Stimulated activated CD4-positive, alpha-beta T cell treated with anti-CD3 and anti-CD28 coated beads, Interleukin-12 subunit alpha, Interleukin-12 subunit beta, amount 100 ng/mL, for 48 hours (primary cell): ENCODE results near the gene ZNF451.

Experiments
- DNase-seq, 3 donors: peaks; one replicate each; pipeline ENCODE4 v3.0.0-alpha.2; 2020; ENCODE audit warnings: low read depth in 2 of 3, low spot score in 1 of 3

The ZNF451 gene

DNA sequence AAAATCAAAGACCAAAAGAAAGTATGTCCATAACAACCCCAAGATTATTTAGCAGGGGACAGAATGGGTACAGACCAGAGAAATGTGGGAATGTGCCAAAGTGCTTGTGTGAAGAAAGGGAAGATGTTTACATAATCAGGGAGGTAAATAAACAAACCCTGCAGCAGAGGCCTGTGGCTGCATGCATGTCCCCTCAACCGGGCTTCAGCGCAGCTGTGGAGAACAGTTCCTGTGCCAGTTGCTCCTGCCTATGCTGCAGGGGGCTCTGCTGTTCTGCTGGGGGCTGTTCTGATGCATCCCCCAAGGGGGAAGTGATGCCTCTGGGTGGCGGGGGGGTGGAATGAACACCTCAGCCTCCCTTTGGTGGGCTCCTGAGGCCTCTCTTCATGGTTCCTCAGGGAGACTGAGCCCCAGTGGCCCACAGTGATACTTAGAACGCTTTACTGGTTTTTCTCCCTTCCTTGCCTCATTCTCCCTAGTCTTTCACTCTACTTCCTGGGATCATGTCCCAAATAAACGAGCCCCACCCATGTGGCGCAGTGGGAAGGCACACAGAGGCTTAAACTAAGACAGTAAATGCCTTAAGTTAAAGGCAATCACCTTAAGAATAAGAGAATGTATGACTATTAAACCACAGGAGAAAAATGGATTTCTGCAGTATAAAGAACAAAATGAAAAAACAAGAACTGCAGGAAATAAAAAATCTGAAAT is 109.1 kb downstream of the ZNF451 start:
- DNase-seq, result no peak

DNA sequence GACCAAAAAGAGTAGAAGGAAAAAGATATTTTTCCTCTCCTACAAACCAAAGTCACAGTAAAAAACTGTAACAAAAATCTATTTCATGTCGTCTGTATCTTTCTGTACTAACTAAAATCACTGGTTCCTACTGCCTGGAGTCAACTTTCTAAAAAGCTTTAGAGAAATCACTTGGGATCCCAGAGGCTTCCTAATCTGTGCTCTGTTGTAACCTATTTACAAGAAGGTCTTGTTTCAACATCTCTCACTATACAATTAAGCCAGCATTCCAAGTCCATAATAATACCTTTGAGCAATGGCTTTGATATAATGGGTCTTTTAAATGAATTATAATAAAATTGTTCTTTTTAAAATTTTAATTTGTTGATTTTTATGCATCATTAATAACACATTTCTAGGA is 111.7 kb downstream of the ZNF451 start:
- DNase-seq, result no peak

DNA sequence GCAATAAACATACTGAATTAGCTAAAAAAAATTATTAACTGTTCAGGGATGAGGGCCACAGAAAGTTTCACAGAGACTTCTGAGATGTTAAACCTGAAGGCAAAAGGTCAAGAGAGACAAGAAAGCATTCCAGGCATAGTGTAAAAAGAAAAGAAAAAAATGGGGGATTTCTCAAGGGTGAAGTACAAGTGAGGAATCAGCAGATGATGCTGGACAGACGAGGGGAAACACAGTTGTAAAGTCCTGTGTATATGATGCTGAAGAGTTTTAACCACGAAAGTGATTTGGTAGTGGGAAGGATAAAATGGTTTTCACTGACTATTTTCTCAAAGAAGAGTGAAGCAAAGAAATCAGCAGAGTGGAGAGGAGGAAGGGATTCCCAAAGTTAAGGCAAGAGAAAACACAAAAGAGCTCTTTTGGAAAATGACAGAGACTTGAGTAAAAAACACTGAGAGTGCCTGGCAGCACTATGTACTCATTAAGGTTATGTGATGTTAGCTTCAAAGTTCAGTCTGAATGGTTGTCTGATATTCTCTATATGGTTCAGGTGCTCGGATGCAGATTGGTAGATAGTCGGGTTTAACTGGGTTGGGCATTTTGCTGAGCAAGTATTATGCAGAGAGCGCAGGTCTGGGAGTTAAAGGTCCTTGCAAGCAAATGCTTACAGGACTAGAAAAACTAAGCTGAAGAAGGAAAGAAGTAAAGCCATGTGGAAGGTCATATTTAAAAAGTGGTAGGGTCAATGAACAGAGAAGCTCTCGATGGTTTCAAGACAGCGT is 115.8 kb downstream of the ZNF451 start:
- no peak for DNase-seq

DNA sequence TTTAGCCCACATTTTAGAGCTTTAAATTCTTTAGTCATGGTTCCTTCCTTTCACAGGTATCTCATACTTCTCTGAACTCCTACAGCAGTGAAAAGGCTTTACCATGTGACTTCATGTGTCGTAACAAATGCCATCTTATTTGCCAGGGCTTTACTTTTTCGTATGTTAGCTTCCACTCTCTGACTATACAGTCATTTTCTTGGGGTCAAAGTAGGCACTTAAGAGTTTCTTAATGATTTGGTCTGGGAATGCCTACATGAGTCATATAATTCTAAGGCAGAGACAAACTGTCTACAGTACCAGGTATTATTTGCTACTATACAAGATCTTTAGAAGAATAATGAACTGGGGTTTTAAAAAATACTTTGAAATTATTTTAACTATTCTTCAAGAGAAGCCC is 117.2 kb downstream of the ZNF451 start:
- DNase-seq, result no peak

DNA sequence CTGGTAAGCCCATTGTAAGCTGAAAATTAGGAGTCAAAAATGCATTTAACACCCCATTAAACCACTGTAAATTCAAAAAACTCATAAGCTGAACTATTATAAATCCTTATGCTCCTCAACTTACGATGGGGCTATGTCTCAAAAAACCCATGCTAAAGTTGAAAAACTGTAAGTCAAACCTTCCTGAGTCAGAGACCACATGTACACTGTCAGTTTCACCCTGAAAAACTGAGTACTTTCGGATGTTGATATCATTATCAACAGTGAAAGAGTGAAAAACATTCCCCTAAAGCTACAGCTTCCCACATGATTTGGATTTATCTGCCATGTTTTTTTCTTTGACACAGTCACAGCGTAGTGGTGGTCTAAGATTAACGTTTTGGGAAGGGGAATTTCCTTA is 117.9 kb downstream of the ZNF451 start:
- no peak for DNase-seq

DNA sequence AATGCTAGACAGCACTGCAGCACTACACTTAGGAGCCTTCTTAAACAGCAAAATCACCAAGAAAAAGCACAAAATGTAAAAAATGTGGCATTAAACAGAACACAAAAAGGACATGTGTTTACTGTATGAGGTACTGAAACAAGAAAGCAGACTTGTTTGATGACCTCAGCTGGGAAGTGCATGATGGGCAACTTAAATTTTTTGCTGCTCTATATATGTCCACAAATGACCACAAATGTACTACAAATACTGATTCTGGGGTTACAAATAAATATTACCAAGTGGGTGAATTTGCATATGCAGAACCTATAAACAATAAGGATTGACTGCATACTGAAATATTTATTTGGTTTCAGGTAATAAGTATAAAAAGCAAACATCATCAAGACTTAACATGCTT is 119.0 kb downstream of the ZNF451 start:
- no peak for DNase-seq

DNA sequence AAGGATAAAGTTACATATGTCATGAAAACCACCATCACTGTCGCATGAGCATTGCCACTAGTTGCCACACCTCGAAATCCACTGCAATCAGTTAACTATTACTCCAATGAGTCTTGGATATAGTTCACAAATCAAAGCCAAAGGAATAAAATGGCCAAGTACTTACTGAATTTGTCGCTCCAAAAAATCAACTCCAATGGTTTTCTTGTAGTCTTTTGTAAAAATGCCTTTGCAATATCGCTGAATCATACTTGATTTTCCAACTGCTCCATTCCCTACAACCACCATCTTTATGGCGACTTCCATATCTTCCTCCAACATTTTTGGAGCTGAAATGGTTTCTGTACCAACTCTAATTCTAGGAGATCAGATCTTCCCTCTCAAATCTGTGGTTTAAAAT is 120.1 kb downstream of the ZNF451 start:
- DNase-seq, result no peak

DNA sequence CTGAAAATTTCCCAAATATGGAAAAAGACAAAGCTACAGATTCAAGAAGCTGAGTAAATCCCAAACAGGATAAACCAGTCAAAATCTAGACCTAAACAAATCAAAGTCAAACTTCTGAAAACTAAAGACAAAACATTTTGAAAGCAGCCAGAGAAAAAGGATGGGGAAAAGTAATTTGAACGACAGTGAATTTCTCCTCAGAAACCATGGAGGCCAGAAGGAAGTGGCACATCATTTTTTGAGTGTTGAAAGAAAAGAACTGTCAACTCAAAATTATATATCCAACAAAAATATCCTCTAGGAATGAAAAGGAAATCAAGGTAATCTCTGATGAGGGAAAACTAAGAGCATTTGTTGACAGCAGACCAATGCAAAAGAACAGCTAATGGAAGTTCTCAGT is 125.3 kb downstream of the ZNF451 start:
- no peak for DNase-seq

DNA sequence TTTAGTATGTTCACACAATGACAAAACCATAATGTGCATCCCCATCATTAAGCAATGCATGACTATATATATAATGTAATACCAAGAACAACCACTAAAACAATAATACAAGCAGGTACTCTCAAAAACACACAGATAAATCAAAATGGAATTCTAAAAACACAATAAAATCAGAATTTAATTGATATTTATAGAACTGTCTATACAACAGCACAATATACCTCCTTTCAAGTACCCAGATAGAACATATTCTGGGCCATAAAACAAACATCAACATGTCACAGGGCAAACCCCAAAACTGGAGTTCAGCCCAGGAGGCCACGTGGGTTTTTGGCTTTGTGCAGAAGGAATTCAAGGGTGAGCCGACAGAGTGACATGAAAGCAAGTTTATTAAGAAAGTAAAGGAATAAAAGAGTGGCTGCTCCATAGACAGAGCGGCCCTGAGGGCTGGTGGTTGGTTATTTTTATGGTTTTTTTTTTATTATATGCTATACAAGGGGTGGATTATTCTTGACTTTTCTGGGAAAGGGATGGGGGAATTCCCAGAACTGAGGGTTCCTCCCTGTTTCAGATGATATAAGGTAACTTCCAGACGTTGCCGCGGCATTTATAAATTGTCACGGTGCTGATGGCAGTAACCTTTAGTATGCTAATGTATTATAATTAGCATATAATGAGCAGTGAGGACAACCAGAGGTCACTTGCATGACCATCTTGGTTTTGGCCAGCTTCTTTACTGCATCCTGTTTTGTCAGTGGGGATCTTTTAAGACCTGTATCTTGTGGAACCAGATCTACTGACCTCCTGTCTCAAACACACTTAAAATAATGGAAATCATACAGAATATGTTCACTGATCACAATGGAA is 126.5 kb downstream of the ZNF451 start:
- no peak for DNase-seq

DNA sequence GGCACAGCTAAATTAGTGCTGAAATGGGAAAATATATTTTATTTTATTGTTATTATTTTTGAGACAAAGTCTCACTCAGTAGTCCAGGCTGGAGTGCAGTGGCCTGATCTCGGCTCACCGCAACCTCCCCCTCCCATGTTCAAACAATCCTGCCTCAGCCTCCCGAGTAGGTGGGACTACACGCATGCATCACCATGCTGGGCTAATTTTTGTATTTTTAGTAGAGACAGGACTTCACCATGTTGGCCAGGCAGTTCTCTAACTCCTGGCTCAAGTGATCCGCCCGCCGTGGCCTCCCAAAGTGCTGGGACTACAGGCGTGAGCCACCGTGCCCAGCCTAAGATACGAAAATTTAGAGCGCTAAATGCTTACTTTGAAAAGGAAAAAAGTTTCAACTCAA is 127.3 kb downstream of the ZNF451 start:
- no peak for DNase-seq
